HepG2 (cell line): Measurements from ENCODE around the gene UBALD1. TPM values are rescaled to one million over a fixed set of nuclear protein-coding genes. Genes with fewer than 3 reads are reported as not detected.
A peak's percentile ranks its signal among the peaks of the same experiment; 100 is the strongest.

Experiments used
- ADNP ChIP-seq: sonication (generic); formaldehyde crosslinking; IDR thresholded peaks from 2 replicates; pipeline ENCODE4 v1.4.0; 2020; ENCODE audit warnings: missing genetic modification reagents
- ATF7 ChIP-seq, 2 experiments: fragments of 450-650 bp in 1 of 2; sonication (generic) in 1 of 2; formaldehyde crosslinking in 1 of 2; IDR thresholded peaks; 2 replicates each; pipeline versions ENCODE4 v1.4.0 to v1.6.1; 2016 to 2020; ENCODE audit warnings: antibody characterized with exemption in 1 of 2, mild to moderate bottlenecking in 1 of 2, missing genetic modification reagents in 1 of 2
- BRCA1 ChIP-seq: sonication (generic); formaldehyde crosslinking; IDR thresholded peaks from 2 replicates; pipeline ENCODE4 v1.4.0; 2020; ENCODE audit warnings: missing genetic modification reagents
- CBX1 ChIP-seq: IDR thresholded peaks from one replicate; pipeline ENCODE4 v1.6.1; 2016; ENCODE audit warnings: antibody characterized with exemption, low read depth
- HBP1 ChIP-seq: IDR thresholded peaks from 2 replicates; pipeline ENCODE4 v1.6.1; 2016; ENCODE audit warnings: low read depth, control low read depth
- KDM6A ChIP-seq: IDR thresholded peaks from 2 replicates; pipeline ENCODE4 v1.6.1; 2016; ENCODE audit warnings: low read depth
- MIER3 ChIP-seq: IDR thresholded peaks from 2 replicates; pipeline ENCODE4 v1.6.1; 2016; ENCODE audit warnings: missing compliant biosample characterization, borderline replicate concordance
- MLX ChIP-seq: IDR thresholded peaks from 2 replicates; pipeline ENCODE4 v1.6.1; 2016
- NFKBIZ ChIP-seq: IDR thresholded peaks from 2 replicates; pipeline ENCODE4 v1.6.1; 2018; ENCODE audit warnings: missing genetic modification reagents, missing compliant biosample characterization
- PAX8 ChIP-seq: sonication (generic); formaldehyde crosslinking; IDR thresholded peaks from 2 replicates; pipeline ENCODE4 v1.8.0; 2022; ENCODE audit warnings: mild to moderate bottlenecking, missing genetic modification reagents, borderline replicate concordance
- SKI ChIP-seq: fragments of 450-650 bp; IDR thresholded peaks from one replicate; pipeline ENCODE4 v1.6.1; 2018; ENCODE audit warnings: mild to moderate bottlenecking; ENCODE audit not compliant: partially characterized antibody
- TMF1 ChIP-seq: sonication (generic); formaldehyde crosslinking; IDR thresholded peaks from 2 replicates; pipeline ENCODE4 v1.8.1; 2022; ENCODE audit warnings: low read depth, missing genetic modification reagents
- ZFP82 ChIP-seq: sonication (generic); formaldehyde crosslinking; IDR thresholded peaks from 2 replicates; pipeline ENCODE4 v1.5.1; 2020; ENCODE audit warnings: mild to moderate bottlenecking, missing genetic modification reagents, borderline replicate concordance
- ZFYVE20 ChIP-seq: sonication (generic); formaldehyde crosslinking; IDR thresholded peaks from 2 replicates; pipeline ENCODE4 v1.8.0; 2023; ENCODE audit warnings: low read depth, mild to moderate bottlenecking, moderate library complexity, missing genetic modification reagents, borderline replicate concordance
- ZNF207 ChIP-seq: fragments of 450-650 bp; IDR thresholded peaks from 2 replicates; pipeline ENCODE4 v1.6.1; 2016; ENCODE audit warnings: antibody characterized with exemption, borderline replicate concordance
- ZNF280D ChIP-seq: sonication (generic); formaldehyde crosslinking; IDR thresholded peaks from 2 replicates; pipeline ENCODE4 v1.5.1; 2020; ENCODE audit warnings: mild to moderate bottlenecking, missing genetic modification reagents
- ZNF382 ChIP-seq: sonication (generic); formaldehyde crosslinking; IDR thresholded peaks from 2 replicates; pipeline ENCODE4 v1.5.0; 2020; ENCODE audit warnings: missing genetic modification reagents, mild to moderate bottlenecking, borderline replicate concordance
- ZNF441 ChIP-seq: sonication (generic); formaldehyde crosslinking; IDR thresholded peaks from 2 replicates; pipeline ENCODE4 v1.7.0; 2021; ENCODE audit warnings: missing genetic modification reagents, borderline replicate concordance
- ZNF615 ChIP-seq: sonication (generic); formaldehyde crosslinking; IDR thresholded peaks from 2 replicates; pipeline ENCODE4 v1.5.0; 2020; ENCODE audit warnings: mild to moderate bottlenecking, missing genetic modification reagents, borderline replicate concordance
- ZNF737 ChIP-seq: sonication (generic); formaldehyde crosslinking; IDR thresholded peaks from 2 replicates; pipeline ENCODE4 v1.5.0; 2020; ENCODE audit warnings: missing genetic modification reagents, mild to moderate bottlenecking, borderline replicate concordance
- ZNF790 ChIP-seq: sonication (generic); formaldehyde crosslinking; IDR thresholded peaks from 2 replicates; pipeline ENCODE4 v1.8.0; 2022; ENCODE audit warnings: missing genetic modification reagents, mild to moderate bottlenecking, borderline replicate concordance
- polyA plus RNA-seq, 8 experiments: library from polyadenylated mRNA; depleted of rRNA in 3 of 8; stranded (reverse) in 7 of 8; unstranded in 1 of 8; fragments of >200 nt; fragmentation: Illumina TruSeq in 4 of 8; extraction: Trizol in 4 of 8; gene quantifications; 2 replicates each; pipeline versions ENCODE4 v1.2.1 to v1.2.3, GENCODE V29; 2011 to 2016; ENCODE audit warnings: low read depth in 4 of 8, missing spikeins in 1 of 8, mixed read lengths in 1 of 8; ENCODE audit not compliant: insufficient read depth in 1 of 8
- total RNA-seq, 5 experiments: library from RNA; depleted of rRNA; stranded (reverse); fragments of >200 nt; fragmentation: Illumina TruSeq; extraction: Trizol; gene quantifications; 2 replicates each; pipeline ENCODE4 v1.2.3, GENCODE V29; 2016; ENCODE audit warnings: low read depth in 1 of 5
- TF ChIP-seq, protein P1 (sequence below): sonication (generic); formaldehyde crosslinking; IDR thresholded peaks from 2 replicates; pipeline ENCODE4 v1.4.0; 2020; ENCODE audit warnings: missing genetic modification reagents, low read depth, mild to moderate bottlenecking, borderline replicate concordance
- TF ChIP-seq, protein P2 (sequence below): IDR thresholded peaks from 2 replicates; pipeline ENCODE4 v1.6.1; 2016; ENCODE audit warnings: missing compliant biosample characterization, missing genetic modification reagents, borderline replicate concordance

The UBALD1 gene
- total and polyA plus RNA-seq, 2 of the 13 experiments (the other 11 are each of a cell fraction or from before 2014, with no cell fraction given): 6.8 to 12.3 TPM

GRCh38 chr16:4624015-4624826, 9.5 kb upstream of the UBALD1 start, which contains the start of gene MGRN1 (continued):
- TF ChIP-seq ZNF280D (CRISPR knock-in tag): no peak; the same call in 1 of the 2 replicates
- TF ChIP-seq ZNF790 (CRISPR knock-in tag): no peak
- no peak for TF ChIP-seq HBP1 (CRISPR knock-in tag)
- no peak for TF ChIP-seq MIER3 (CRISPR knock-in tag)
- TF ChIP-seq ZNF441 (CRISPR knock-in tag): no peak
- TF ChIP-seq PAX8 (CRISPR knock-in tag): no peak
- TF ChIP-seq ATF7 (IDR thresholded peaks at IDR 0.05): peak; percentile 62
- TF ChIP-seq ATF7 (CRISPR knock-in tag; IDR thresholded peaks at IDR 0.05): no peak
- no peak for TF ChIP-seq NFKBIZ (CRISPR knock-in tag)
- TF ChIP-seq, protein P1, sequence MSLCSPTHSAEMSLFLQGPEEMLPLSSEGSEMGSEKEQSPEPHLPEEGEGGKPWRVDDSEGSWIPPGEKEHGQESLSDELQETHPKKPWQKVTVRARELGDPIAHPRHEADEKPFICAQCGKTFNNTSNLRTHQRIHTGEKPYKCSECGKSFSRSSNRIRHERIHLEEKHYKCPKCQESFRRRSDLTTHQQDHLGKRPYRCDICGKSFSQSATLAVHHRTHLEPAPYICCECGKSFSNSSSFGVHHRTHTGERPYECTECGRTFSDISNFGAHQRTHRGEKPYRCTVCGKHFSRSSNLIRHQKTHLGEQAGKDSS (CRISPR knock-in tag): peak; percentile 26; the same call in 1 of the 2 replicates
- TF ChIP-seq KDM6A (CRISPR knock-in tag): no peak
- TF ChIP-seq ZNF207: no peak
- no peak for TF ChIP-seq CBX1
- TF ChIP-seq, protein P2, sequence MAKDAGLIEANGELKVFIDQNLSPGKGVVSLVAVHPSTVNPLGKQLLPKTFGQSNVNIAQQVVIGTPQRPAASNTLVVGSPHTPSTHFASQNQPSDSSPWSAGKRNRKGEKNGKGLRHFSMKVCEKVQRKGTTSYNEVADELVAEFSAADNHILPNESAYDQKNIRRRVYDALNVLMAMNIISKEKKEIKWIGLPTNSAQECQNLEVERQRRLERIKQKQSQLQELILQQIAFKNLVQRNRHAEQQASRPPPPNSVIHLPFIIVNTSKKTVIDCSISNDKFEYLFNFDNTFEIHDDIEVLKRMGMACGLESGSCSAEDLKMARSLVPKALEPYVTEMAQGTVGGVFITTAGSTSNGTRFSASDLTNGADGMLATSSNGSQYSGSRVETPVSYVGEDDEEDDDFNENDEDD (CRISPR knock-in tag): 0 out of 2 replicates have a peak, but pooled peaks have one; percentile 27
- TF ChIP-seq ZNF382 (CRISPR knock-in tag): no peak
- TF ChIP-seq BRCA1 (CRISPR knock-in tag): no peak
- TF ChIP-seq ZNF737 (CRISPR knock-in tag): no peak
- TF ChIP-seq TMF1 (CRISPR knock-in tag): no peak
- TF ChIP-seq ZFP82: peak; percentile 34; the same call in 1 of the 2 replicates
- no peak for TF ChIP-seq ADNP (CRISPR knock-in tag)
- TF ChIP-seq SKI: no peak
- no peak for TF ChIP-seq ZFYVE20
- TF ChIP-seq ZNF615: no peak
- TF ChIP-seq MLX (CRISPR knock-in tag): peak; percentile 21; the same call in 1 of the 2 replicates
